HAP-1 (cell line): ENCODE results near the gene CCL24.
"Not testable (repeated sequence)": the region's sequence is repeated elsewhere in the genome, so short reads cannot be mapped to it uniquely, and the experiment has no call there.

ENCODE experiments used
- DNase-seq, 2 experiments: peaks; one replicate each; pipeline ENCODE4 v3.0.0-alpha.2; 2016 to 2020; ENCODE audit warnings: low spot score in 2 of 2
- H3K27me3 ChIP-seq: fragments of 250-450 bp; sonication (Bioruptor Pico); 2 replicates; pipeline ENCODE4 v1.5.1; 2020; ENCODE audit warnings: low read depth, mild to moderate bottlenecking, moderate library complexity
- H3K36me3 ChIP-seq: fragments of 250-450 bp; sonication (Bioruptor Pico); replicated peaks from 2 replicates; pipeline ENCODE4 v1.5.1; 2020; ENCODE audit warnings: mild to moderate bottlenecking
- H3K4me1 ChIP-seq: fragments of 250-450 bp; sonication (Bioruptor Pico); 2 replicates; pipeline ENCODE4 v1.5.1; 2020; ENCODE audit warnings: mild to moderate bottlenecking
- H3K4me3 ChIP-seq: fragments of 250-450 bp; sonication (Bioruptor Pico); 2 replicates; pipeline ENCODE4 v1.5.1; 2020; ENCODE audit warnings: mild to moderate bottlenecking, moderate library complexity
- H3K9me3 ChIP-seq: fragments of 250-450 bp; sonication (Bioruptor Pico); 2 replicates; pipeline ENCODE4 v1.5.1; 2020; ENCODE audit warnings: mild to moderate bottlenecking, moderate library complexity
- in situ Hi-C: fragments of 300-500 bp; cut with MboI; formaldehyde crosslinking; loops from 3 replicates; pipeline ENCODE4 v1.14.3; 2020; ENCODE audit warnings: low sequenced_read_pairs, inconsistent platforms, mixed read lengths

The CCL24 gene

GRCh38 chr7:75813781-75814236 is at the start of gene CCL24:
Gene CCL24, minus strand, starts transcription at chr7:75813806. Its CDS starts 91 bp downstream, at chr7:75813715.
- in situ Hi-C loops, result no loop called here
- Histone ChIP-seq H3K27me3 (peaks cover 12% of the 10 kb centered on the region; the same call in 1 of the 2 replicates), H3K36me3 (no peaks in the 10 kb centered on the region), H3K4me1 (no peaks in the 10 kb centered on the region), H3K4me3 (no peak within 1 kb of the TSS), H3K9me3 (no peaks in the 10 kb centered on the region)
- no peak for DNase-seq

- Histone ChIP-seq H3K9me3 (no peaks in the 10 kb centered on the region), H3K36me3 (no peaks in the 10 kb centered on the region), H3K4me3 (no peak overlapping the region), H3K27me3 (no peaks in the 10 kb centered on the region), H3K4me1 (no peaks in the 10 kb centered on the region)
- in situ Hi-C loops, result loop anchor here (10.0 kb wide), 1 partner anchor 163 kb away; no protein-coding TSS in a partner anchor
- DNase-seq, result no peak
These were observed 48.0 kb upstream of the CCL24 start for GRCh38 chr7:75861636-75862035.

GRCh38 chr7:75858410-75858809 is 44.8 kb upstream of the CCL24 start:
- H3K27me3 ChIP-seq, result no peaks in the 10 kb centered on the region
- H3K4me1 ChIP-seq, result no peaks in the 10 kb centered on the region
- H3K36me3 ChIP-seq, result no peaks in the 10 kb centered on the region
- no peak for DNase-seq
- no peaks in the 10 kb centered on the region for H3K9me3 ChIP-seq
- in situ Hi-C loops, result no loop called here
- H3K4me3 ChIP-seq, result no peak overlapping the region

- Histone ChIP-seq H3K36me3 (no peaks in the 10 kb centered on the region), H3K27me3 (no peaks in the 10 kb centered on the region), H3K9me3 (no peaks in the 10 kb centered on the region), H3K4me3 (no peak overlapping the region), H3K4me1 (no peaks in the 10 kb centered on the region)
- no peak for DNase-seq
- in situ Hi-C loops, result no loop called here
These were observed 42.9 kb upstream of the CCL24 start for GRCh38 chr7:75856536-75856935.

GRCh38 chr7:75854813-75855345 is 41.3 kb upstream of the CCL24 start:
- H3K4me1 ChIP-seq, H3K36me3 ChIP-seq, DNase-seq, H3K27me3 ChIP-seq, H3K9me3 ChIP-seq, in situ Hi-C loops, H3K4me3 ChIP-seq: not testable (repeated sequence)

GRCh38 chr7:75854233-75854632 is 40.6 kb upstream of the CCL24 start:
- in situ Hi-C loops, result no loop called here
- no peaks in the 10 kb centered on the region for H3K9me3 ChIP-seq
- no peaks in the 10 kb centered on the region for H3K27me3 ChIP-seq
- H3K4me3 ChIP-seq, result no peak overlapping the region
- no peaks in the 10 kb centered on the region for H3K4me1 ChIP-seq
- no peaks in the 10 kb centered on the region for H3K36me3 ChIP-seq
- DNase-seq, result no peak

GRCh38 chr7:75850235-75850634 is 36.6 kb upstream of the CCL24 start:
- no peaks in the 10 kb centered on the region for H3K9me3 ChIP-seq
- no peaks in the 10 kb centered on the region for H3K27me3 ChIP-seq
- no peak for DNase-seq
- no peaks in the 10 kb centered on the region for H3K36me3 ChIP-seq
- in situ Hi-C loops, result no loop called here
- H3K4me3 ChIP-seq, result no peak overlapping the region
- no peaks in the 10 kb centered on the region for H3K4me1 ChIP-seq

- DNase-seq, result no peak
- Histone ChIP-seq H3K9me3 (no peaks in the 10 kb centered on the region), H3K27me3 (no peaks in the 10 kb centered on the region), H3K36me3 (no peaks in the 10 kb centered on the region), H3K4me1 (no peaks in the 10 kb centered on the region), H3K4me3 (no peak overlapping the region)
- in situ Hi-C loops, result no loop called here
These were observed 36.0 kb upstream of the CCL24 start for GRCh38 chr7:75849573-75849972.

GRCh38 chr7:75847707-75848106 is 34.1 kb upstream of the CCL24 start:
- no peak overlapping the region for H3K4me3 ChIP-seq
- in situ Hi-C loops, result no loop called here
- H3K9me3 ChIP-seq, result no peaks in the 10 kb centered on the region
- H3K4me1 ChIP-seq, result peaks cover 6% of the 10 kb centered on the region
- DNase-seq, result no peak
- no peaks in the 10 kb centered on the region for H3K27me3 ChIP-seq
- H3K36me3 ChIP-seq, result no peaks in the 10 kb centered on the region

- H3K27me3 ChIP-seq, H3K4me3 ChIP-seq, H3K36me3 ChIP-seq, in situ Hi-C loops, H3K4me1 ChIP-seq, DNase-seq, H3K9me3 ChIP-seq: not testable (repeated sequence)
These were observed 31.5 kb upstream of the CCL24 start for GRCh38 chr7:75845132-75845531.

- H3K4me1 ChIP-seq, result peaks cover 8% of the 10 kb centered on the region
- no peak for DNase-seq
- no peaks in the 10 kb centered on the region for H3K36me3 ChIP-seq
- in situ Hi-C loops, result no loop called here
- H3K9me3 ChIP-seq, result no peaks in the 10 kb centered on the region
- no peaks in the 10 kb centered on the region for H3K27me3 ChIP-seq
- H3K4me3 ChIP-seq, result no peak overlapping the region
These were observed 30.6 kb upstream of the CCL24 start for GRCh38 chr7:75844158-75844557.

- Histone ChIP-seq H3K4me3 (no peak overlapping the region), H3K9me3 (no peaks in the 10 kb centered on the region), H3K27me3 (no peaks in the 10 kb centered on the region), H3K4me1 (peaks cover 8% of the 10 kb centered on the region), H3K36me3 (no peaks in the 10 kb centered on the region)
- DNase-seq, result no peak
- in situ Hi-C loops, result no loop called here
These were observed 30.1 kb upstream of the CCL24 start for GRCh38 chr7:75843613-75844116.

- Histone ChIP-seq H3K36me3 (no peaks in the 10 kb centered on the region), H3K9me3 (no peaks in the 10 kb centered on the region), H3K4me3 (no peak overlapping the region), H3K27me3 (no peaks in the 10 kb centered on the region), H3K4me1 (peaks cover 8% of the 10 kb centered on the region)
- peak; percentile 10 to 27 for DNase-seq
- in situ Hi-C loops, result no loop called here
These were observed 29.3 kb upstream of the CCL24 start for GRCh38 chr7:75842836-75843446.

- Histone ChIP-seq H3K9me3 (no peaks in the 10 kb centered on the region), H3K4me3 (no peak overlapping the region), H3K27me3 (no peaks in the 10 kb centered on the region), H3K4me1 (peaks cover 8% of the 10 kb centered on the region), H3K36me3 (no peaks in the 10 kb centered on the region)
- no peak for DNase-seq
- in situ Hi-C loops, result no loop called here
These were observed 26.4 kb upstream of the CCL24 start for GRCh38 chr7:75840029-75840428.
